ENCODE results near the gene SLBP.
A peak's percentile ranks its signal among the peaks of the same experiment; 100 is the strongest.
"Not testable (repeated sequence)": the region's sequence is repeated elsewhere in the genome, so short reads cannot be mapped to it uniquely, and the experiment has no call there.

The SLBP gene

DNA sequence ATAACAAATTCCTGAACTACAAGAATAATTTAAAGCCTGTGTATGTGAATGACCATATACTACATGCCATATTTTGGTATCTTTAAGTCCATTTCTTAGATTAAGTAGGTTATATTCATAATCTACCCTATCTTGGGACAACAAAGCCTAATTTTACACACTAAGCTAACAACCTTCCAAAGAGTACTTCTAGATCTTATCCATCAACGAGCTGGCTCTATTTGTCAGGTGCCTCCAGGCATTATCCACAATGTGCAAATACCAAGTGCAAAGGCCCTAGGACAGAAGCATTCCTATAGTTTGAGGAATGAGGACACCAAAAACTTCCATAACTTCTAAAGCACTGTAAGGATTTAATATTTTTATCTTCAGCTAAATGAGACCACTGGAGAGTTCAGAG lies 3.5 kb downstream of the SLBP start:
- no peak for DNase-seq

GRCh38 chr4:1706358-1706757 lies 5.8 kb downstream of the SLBP start:
- no peak for DNase-seq

GRCh38 chr4:1705732-1706131 lies 6.4 kb downstream of the SLBP start:
- DNase-seq = no peak

GRCh38 chr4:1703867-1704266 lies 8.3 kb downstream of the SLBP start:
- no peak for DNase-seq

- DNase-seq = not testable (repeated sequence)
Observed at GRCh38 chr4:1701671-1702070, 10.4 kb downstream of the SLBP start.

- no peak for DNase-seq
Observed at GRCh38 chr4:1695913-1696312, 16.2 kb downstream of the SLBP start.

- peak; percentile 79 for DNase-seq
Observed at GRCh38 chr4:1693131-1693896, 18.8 kb downstream of the SLBP start.

DNA sequence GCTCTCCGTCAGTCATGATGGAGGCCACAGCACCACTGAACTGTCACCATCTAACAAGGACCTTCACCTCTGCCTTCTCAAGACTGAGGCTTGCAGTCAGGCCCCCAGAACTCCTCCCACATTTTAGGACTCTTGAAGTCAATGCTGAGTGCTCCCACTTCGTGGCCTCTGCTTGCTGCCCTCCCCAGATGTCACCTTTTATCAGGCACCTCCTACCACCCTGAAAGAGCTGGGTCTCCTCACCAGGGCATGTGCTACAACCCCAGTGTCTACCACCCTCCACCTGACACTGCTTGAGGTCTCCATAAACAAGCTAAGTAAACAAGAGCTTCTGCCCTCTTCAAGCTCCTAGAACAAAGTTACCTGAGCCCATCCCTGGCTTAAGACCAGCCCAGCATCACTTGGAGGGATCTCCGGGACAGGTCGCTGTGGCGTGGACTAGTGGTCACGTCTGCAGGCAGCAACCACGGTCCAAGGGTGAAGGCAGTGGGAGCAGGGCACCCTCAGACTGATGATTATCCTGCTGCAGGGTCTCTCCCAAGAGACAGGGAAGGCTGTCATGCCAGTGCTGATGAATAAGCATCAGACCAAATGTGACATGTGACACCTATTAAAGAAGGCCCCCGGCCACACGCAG lies 20.3 kb downstream of the SLBP start:
- DNase-seq = no peak

DNA sequence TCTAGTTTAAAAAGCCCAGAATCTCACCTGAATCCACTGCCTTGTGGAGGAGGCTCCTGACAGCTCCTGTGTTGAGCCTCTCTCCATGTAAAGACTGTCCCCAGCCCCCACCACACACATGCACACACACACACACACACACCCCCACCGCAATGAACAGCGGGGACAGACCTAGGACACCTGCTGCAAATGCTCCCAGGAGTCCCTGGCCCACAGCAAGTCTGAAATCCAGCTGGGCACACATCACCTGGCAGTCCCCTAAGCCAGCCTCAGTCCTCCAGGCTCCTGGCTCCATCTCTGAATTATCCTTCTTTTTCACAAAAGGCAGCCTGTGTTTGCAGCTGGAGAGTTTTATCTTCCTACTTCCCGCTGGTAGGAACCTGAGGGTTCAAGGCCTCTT lies 21.4 kb downstream of the SLBP start:
- DNase-seq = no peak

- no peak for DNase-seq
Observed at GRCh38 chr4:1686440-1687036, 25.6 kb downstream of the SLBP start.

- DNase-seq = no peak
Observed at GRCh38 chr4:1685235-1686150, 26.6 kb downstream of the SLBP start.

DNA sequence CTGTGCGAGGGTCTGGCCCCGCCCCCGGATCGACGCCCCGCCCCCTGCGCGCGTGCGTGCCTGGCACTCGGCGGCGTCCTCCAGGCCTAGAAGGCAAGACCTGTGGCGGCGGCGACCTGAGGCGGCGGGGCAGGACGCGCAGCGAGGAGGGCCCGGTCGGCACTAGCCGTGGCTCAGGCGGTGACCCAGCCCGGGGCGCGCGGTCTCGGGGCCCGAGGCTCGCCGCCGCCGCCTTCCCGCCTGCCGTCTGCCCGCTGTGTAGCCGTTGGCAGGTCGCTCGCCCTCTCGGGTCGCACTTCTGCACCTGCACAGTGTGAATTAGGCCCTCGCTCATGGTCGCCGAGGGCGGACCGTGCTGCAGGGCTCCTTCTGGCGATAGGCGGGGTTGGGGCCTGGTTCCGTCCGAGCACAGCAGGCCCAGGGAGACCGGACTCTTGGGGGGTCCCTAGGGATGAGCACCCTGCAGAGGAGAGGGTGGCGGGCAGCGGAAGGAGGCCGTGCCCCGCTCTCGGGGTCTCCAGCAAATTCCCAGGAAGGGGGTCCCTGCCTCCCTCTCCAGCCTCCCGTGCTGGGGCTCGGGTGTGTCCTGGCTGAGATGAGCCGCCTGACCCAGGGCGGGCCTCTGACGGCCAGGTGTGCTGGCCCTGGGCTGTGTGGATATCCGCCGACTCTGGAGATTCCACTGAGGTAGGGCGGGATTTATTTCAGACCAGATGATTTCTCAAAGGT lies 27.4 kb downstream of the SLBP start:
- DNase-seq = no peak

GRCh38 chr4:1683736-1684505 lies 28.2 kb downstream of the SLBP start, which contains the start of gene FAM53A:
Gene FAM53A, minus strand, starts transcription at chr4:1684313. Its CDS starts 15,572 bp downstream, at chr4:1668741.
- DNase-seq = peak; percentile 92

DNA sequence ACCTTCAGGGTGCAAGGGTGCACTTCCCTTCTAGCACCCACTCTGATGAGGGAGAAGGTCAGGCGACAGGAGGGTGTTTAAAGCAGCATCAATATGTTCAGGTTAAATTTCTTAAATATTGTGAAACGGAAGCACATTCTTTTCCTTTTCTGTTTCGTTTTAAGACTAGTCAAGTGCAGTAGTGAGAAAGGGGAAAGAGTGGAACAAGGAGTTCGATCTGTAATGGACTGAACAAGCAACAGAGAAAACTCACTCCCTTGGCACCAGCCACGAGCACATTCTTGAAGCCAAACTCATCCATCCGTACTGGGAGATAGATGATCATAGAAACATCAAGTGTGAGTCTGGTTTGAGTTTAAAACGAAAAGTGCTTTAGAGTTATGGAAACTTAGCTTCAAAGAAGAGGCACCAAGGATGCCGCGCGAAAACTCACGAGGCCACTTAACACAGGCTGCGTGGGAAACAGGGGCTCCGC lies 28.8 kb downstream of the SLBP start:
- no peak for DNase-seq

- DNase-seq = no peak
Observed at GRCh38 chr4:1682860-1683259, 29.3 kb downstream of the SLBP start.

- no peak for DNase-seq
Observed at GRCh38 chr4:1678244-1678643, 33.9 kb downstream of the SLBP start.

DNA sequence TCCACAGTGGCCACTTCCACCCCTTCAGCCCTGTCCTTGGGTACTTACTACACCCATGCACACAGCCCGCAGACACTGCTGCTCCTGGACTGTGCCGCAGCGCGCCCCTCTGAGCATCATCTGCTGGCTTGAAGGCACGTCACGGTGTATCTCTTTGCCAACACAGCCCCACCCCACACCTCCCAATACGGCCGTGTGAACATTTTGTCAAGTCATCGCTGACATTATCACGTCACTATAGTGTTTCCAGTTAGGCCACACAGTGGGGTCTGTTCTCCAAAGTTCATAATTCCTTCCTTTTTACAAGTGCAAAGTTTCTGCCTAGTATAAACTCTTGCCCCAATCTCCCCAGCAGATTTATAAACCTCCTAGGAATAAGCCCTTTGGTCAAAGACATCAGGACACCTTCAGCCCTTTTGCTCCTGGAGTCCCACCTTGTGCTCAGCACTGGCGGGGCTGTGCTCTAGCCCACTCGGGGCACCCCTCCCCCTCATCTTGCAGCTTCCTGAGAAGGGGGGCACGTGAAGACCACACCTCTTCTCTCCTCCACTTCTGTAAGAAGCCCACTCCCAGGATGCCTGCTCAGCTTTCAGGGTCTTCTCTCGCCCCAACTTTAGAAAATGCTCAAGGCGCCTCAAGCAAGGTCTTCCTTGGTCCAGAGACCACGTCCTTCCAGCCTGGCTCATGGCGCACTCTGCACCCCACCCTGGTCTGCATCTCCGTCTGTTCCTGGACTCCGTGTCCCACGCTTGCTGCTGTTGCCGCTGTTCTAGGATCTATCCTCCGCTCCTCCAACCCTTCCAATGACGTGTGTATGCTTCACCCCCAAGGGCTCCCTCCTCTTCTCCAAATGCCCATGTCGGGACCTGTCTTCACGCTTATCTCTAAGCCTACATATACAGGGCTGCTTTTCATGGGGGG lies 35.3 kb downstream of the SLBP start:
- no peak for DNase-seq

- no peak for DNase-seq
Observed at GRCh38 chr4:1675802-1676137, 36.3 kb downstream of the SLBP start.

DNA sequence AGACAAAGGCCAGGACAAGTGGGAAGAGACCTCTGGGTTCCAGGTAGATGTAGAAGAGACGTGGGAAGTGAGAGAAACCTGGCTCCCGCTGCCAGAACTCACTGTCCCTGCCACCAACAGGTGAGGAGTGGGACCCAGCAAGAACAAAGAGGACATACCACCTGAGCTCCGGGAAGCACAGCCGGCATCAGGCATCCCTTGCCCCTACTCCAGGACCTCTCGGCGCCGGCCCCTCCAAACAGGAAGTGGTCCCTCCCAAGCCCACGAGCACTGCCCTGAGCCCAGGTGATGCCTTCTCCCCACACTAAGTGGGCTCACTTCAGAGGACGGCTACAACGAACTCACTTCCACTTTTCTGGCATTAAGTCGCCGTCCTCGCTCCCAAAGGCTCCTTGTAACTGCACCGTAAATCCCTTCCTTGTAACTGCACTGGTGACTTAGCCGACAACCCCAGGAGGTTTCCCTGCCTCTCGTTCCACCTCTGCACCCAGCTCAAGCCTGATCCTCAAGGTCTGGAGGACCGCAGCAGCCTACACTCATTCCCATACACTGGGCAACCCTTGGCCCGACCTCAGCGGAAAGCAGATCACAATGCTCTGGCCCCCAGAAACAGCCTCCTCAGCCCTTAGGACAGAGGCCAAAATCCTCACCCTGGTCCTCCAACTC lies 36.9 kb downstream of the SLBP start:
- DNase-seq = no peak

GRCh38 chr4:1674682-1675081 lies 37.4 kb downstream of the SLBP start:
- no peak for DNase-seq

Measured in CD4-positive, alpha-beta T cell treated with Interleukin-15 for 1 hour (primary cell).